ENCODE measurements around the gene C17orf50. TPM values are rescaled to one million over a fixed set of nuclear protein-coding genes. Genes with fewer than 3 reads are reported as not detected.

The C17orf50 gene
- total RNA-seq, 1 experiment from 2014 or later = not detected

DNA sequence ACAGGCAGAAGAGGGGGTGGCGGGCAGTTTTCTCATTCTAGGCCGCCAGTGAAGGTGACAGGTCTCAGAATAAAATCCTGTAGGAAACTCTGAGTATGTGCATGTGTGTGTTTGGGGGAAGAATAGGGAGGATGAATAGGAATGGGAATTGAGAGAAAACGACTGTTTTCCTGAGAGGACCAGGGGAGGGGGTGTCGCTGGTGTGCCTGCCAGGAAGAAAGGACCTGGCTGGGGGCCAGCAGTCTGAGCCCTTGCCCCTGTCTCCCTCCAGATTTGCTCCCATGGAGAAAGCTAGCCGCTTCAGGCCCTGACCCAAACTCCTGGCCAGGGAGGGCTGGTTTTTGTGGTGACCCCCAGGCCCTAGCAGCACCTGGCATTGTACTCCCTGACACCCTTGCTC is 14.4 kb downstream of the C17orf50 start:
- Histone ChIP-seq H3K9me2 (ENCODE audit: insufficient read depth) (no peaks in the 10 kb centered on the region), H3K27ac (no peak overlapping the region), H3F3A (ENCODE audit: insufficient read depth, low read depth) (peaks cover 22% of the 10 kb centered on the region; the same call in 1 of the 2 replicates), H3K27me3 (ENCODE audit: insufficient read depth, low read depth) (peaks cover 12% of the 10 kb centered on the region), H3K4me3 (no peak overlapping the region), H2AFZ (no peak overlapping the region), H4K20me1 (ENCODE audit: insufficient read depth) (no peaks in the 10 kb centered on the region), H3K36me3 (ENCODE audit: low read depth) (no peaks in the 10 kb centered on the region), H3K79me2 (ENCODE audit: low read depth) (no peaks in the 10 kb centered on the region), H3K4me2 (no peak overlapping the region), H3K9me3 (ENCODE audit: insufficient read depth, low read depth) (no peaks in the 10 kb centered on the region), H3K4me1 (replicated peaks; ENCODE audit: insufficient read depth) (peaks cover 27% of the 10 kb centered on the region)
- BruUV-seq (replicated peaks) = no TSS peak
- TF ChIP-seq EZH2 (IDR thresholded peaks at IDR 0.05; ENCODE audit: low read depth) = no peak
- TF ChIP-seq, protein P1, sequence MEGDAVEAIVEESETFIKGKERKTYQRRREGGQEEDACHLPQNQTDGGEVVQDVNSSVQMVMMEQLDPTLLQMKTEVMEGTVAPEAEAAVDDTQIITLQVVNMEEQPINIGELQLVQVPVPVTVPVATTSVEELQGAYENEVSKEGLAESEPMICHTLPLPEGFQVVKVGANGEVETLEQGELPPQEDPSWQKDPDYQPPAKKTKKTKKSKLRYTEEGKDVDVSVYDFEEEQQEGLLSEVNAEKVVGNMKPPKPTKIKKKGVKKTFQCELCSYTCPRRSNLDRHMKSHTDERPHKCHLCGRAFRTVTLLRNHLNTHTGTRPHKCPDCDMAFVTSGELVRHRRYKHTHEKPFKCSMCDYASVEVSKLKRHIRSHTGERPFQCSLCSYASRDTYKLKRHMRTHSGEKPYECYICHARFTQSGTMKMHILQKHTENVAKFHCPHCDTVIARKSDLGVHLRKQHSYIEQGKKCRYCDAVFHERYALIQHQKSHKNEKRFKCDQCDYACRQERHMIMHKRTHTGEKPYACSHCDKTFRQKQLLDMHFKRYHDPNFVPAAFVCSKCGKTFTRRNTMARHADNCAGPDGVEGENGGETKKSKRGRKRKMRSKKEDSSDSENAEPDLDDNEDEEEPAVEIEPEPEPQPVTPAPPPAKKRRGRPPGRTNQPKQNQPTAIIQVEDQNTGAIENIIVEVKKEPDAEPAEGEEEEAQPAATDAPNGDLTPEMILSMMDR (conservative IDR thresholded peaks at IDR 0.05) = no peak
- ChIA-PET POLR2A (ENCODE audit: unreplicated experiment) (no interaction called here), CTCF (no interaction called here)
- intact Hi-C loops (cut with micrococcal nuclease; ENCODE audit: unreplicated experiment) = no loop called here
- DNase-seq = no peak

DNA sequence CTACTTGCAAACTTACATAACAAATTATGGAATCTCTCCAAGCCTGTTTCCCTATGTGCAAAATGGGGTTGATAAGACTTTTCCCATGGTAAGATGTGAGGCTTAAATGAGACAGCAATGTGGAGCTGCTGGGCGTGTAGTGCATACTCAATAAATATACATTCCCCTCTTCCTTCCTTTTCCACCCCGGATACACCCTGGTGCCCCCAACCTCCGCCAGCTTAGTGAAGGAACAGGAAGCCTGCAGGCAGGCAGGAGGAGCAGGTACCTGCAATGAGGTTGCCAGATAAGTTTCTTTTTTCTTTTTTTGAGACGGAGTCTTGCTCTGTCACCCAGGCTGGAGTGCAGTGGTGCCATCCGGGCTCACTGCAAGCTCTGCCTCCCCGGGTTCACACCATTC is 14.9 kb downstream of the C17orf50 start:
- peaks cover 22% of the 10 kb centered on the region; the same call in 1 of the 2 replicates for H3F3A ChIP-seq (ENCODE audit: insufficient read depth, low read depth)
- no peaks in the 10 kb centered on the region for H3K9me2 ChIP-seq (ENCODE audit: insufficient read depth)
- H3K9me3 ChIP-seq (ENCODE audit: insufficient read depth, low read depth) = no peaks in the 10 kb centered on the region
- H3K4me3 ChIP-seq = no peak overlapping the region
- H3K36me3 ChIP-seq (ENCODE audit: low read depth) = no peaks in the 10 kb centered on the region
- no peaks in the 10 kb centered on the region for H4K20me1 ChIP-seq (ENCODE audit: insufficient read depth)
- ChIA-PET CTCF (no interaction called here), POLR2A (ENCODE audit: unreplicated experiment) (no interaction called here)
- no peak overlapping the region for H2AFZ ChIP-seq
- DNase-seq = no peak
- H3K27ac ChIP-seq = no peak overlapping the region
- intact Hi-C loops (cut with micrococcal nuclease; ENCODE audit: unreplicated experiment) = no loop called here
- H3K27me3 ChIP-seq (ENCODE audit: insufficient read depth, low read depth) = peaks cover 12% of the 10 kb centered on the region
- BruUV-seq (replicated peaks) = no TSS peak
- no peaks in the 10 kb centered on the region for H3K79me2 ChIP-seq (ENCODE audit: low read depth)
- no peak overlapping the region for H3K4me2 ChIP-seq
- TF ChIP-seq EZH2 (IDR thresholded peaks at IDR 0.05; ENCODE audit: low read depth) = no peak
- TF ChIP-seq, protein P1 (conservative IDR thresholded peaks at IDR 0.05) = no peak
- peaks cover 27% of the 10 kb centered on the region for H3K4me1 ChIP-seq (replicated peaks; ENCODE audit: insufficient read depth)

DNA sequence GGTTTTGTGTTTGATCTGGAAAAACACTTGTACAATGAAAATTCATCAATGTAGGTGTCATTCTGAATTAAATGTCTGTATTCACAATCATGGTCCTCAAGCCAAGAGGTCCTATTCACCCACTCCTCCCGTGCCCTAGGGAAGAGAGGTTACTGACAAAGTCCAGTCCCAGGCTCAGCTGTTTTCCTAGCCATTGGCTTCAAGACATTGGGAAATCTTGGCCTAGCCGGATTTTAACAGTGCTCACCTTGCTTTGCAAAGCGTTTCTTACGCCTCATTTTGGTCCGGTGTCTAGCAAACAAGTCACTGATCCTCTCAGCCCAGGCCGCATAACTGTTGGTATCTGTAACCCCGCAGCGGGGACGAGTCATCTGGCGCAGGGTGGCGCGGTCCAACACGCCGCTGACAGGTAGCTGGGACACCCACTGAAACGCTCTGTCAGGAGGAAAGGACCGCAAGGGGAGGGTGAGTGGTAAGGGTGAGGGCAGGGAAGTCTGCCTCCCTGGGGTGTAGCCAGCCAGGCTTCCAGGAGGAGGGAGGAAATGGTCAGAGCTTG is 18.0 kb downstream of the C17orf50 start:
- POLR2A ChIA-PET (ENCODE audit: unreplicated experiment) = no interaction called here

More for the DNA sequence above, 18.0 kb downstream of the C17orf50 start:
- no peak for TF ChIP-seq EZH2 (IDR thresholded peaks at IDR 0.05; ENCODE audit: low read depth)
- TF ChIP-seq, protein P1 (conservative IDR thresholded peaks at IDR 0.05) = no peak
- Histone ChIP-seq H3K9me3 (ENCODE audit: insufficient read depth, low read depth) (no peaks in the 10 kb centered on the region), H3K4me2 (peak overlapping the region; percentile 29), H3K4me1 (replicated peaks; ENCODE audit: insufficient read depth) (peaks cover 43% of the 10 kb centered on the region), H3K27me3 (ENCODE audit: insufficient read depth, low read depth) (no peaks in the 10 kb centered on the region; the same call in 1 of the 2 replicates), H4K20me1 (ENCODE audit: insufficient read depth) (no peaks in the 10 kb centered on the region), H3K27ac (peak overlapping the region; percentile 41; the same call in 1 of the 2 replicates), H2AFZ (no peak overlapping the region), H3K4me3 (no peak overlapping the region), H3K9me2 (ENCODE audit: insufficient read depth) (no peaks in the 10 kb centered on the region), H3F3A (ENCODE audit: insufficient read depth, low read depth) (peaks cover 32% of the 10 kb centered on the region; the same call in 1 of the 2 replicates), H3K79me2 (ENCODE audit: low read depth) (no peaks in the 10 kb centered on the region), H3K36me3 (ENCODE audit: low read depth) (no peaks in the 10 kb centered on the region)
- CTCF ChIA-PET = no interaction called here
- no peak for DNase-seq
- intact Hi-C loops (cut with micrococcal nuclease; ENCODE audit: unreplicated experiment) = no loop called here
- BruUV-seq (replicated peaks) = no TSS peak
